Activated B cell treated with CpG ODN at 0.5 μM for 24 hours (primary cell): ENCODE data around the gene ARHGAP4. TPM values are rescaled to one million over a fixed set of nuclear protein-coding genes. Genes with fewer than 3 reads are reported as not detected.

Experiments
- ATAC-seq: fragments of 200-7000 bp; cut with Tn5 transposase; one replicate; pipeline ENCODE4 v1.10.0; 2021; ENCODE audit warnings: low read depth, mild to moderate bottlenecking, moderate library complexity
- CTCF ChIA-PET: fragments of 350-600 bp; sonication (Branson Sonifier 250); formaldehyde crosslinking; loops from one replicate; lab custom pipeline; 2021; ENCODE audit warnings: antibody characterized with exemption; lab: Charles Lee
- POLR2A ChIA-PET: fragments of 350-600 bp; sonication (Branson Sonifier 250); formaldehyde crosslinking; loops from one replicate; lab custom pipeline; 2021; ENCODE audit warnings: antibody characterized with exemption; lab: Charles Lee
- DNase-seq: peaks from one replicate; pipeline ENCODE4 v3.0.0; 2022
- H3K27ac Mint-ChIP-seq: one replicate; pipeline ENCODE4 v1.8.0; 2020; ENCODE audit warnings: mixed read lengths
- H3K27me3 Mint-ChIP-seq: one replicate; pipeline ENCODE4 v1.8.0; 2021; ENCODE audit warnings: mixed read lengths
- H3K36me3 Mint-ChIP-seq: one replicate; pipeline ENCODE4 v1.8.0; 2021; ENCODE audit warnings: low read depth, mixed read lengths
- H3K4me1 Mint-ChIP-seq: one replicate; pipeline ENCODE4 v1.8.0; 2021; ENCODE audit warnings: mixed read lengths
- H3K4me3 Mint-ChIP-seq: one replicate; pipeline ENCODE4 v1.8.0; 2020; ENCODE audit warnings: mild to moderate bottlenecking, mixed read lengths
- H3K9me3 Mint-ChIP-seq: one replicate; pipeline ENCODE4 v1.8.0; 2020; ENCODE audit warnings: mixed read lengths
- intact Hi-C: fragments of 100-400 bp; cut with micrococcal nuclease; formaldehyde crosslinking; loops from one replicate; pipeline ENCODE4 v1.15.1; 2024
- total RNA-seq: library from RNA; stranded (reverse); gene quantifications from 2 replicates; pipeline ENCODE4 v1.2.3, GENCODE V29; 2022
- TF ChIP-seq, protein P1 (sequence below): fragments of 200-600 bp; IDR thresholded peaks from one replicate; pipeline ENCODE4 v1.8.0; 2022; ENCODE audit warnings: antibody characterized with exemption, mild to moderate bottlenecking

ARHGAP4 gene
- total RNA-seq, 1 donor from 2014 or later: 158 TPM

DNA sequence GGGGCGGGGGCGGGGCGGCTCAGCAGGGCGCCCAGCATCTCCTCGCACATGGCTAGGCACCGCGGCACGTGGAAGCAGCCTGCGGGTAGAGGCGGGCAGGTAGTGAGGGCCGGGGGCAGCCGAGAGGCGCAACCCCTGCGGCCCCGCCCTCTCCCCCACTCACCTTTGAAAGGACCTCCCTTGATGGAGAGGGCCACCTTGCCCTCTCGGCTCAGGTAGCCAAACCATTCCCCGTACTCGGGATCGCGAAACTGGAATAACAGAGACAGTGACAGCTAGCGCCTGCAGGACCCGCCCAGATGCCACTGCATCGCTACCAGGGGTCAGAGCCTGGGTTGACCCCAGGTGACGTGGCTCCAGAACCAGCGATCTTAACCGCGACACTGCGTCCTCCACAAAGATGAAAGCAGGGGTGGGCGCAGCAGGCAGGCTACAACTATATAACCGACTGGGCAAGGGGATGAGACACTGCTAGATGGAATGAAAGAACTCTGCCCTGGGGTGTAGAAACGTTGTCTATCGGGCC, 9.3 kb upstream of the ARHGAP4 start:
- CTCF ChIA-PET: interaction anchor here (0.7 kb wide), 1 partner anchor 12 kb away, joined by 3 read pairs; no protein-coding TSS in a partner anchor
- Mint-ChIP-seq H3K27ac (peak overlapping the region; percentile 41), H3K4me1 (peaks cover 24% of the 10 kb centered on the region), H3K36me3 (peaks cover 22% of the 10 kb centered on the region), H3K9me3 (no peaks in the 10 kb centered on the region), H3K27me3 (no peaks in the 10 kb centered on the region), H3K4me3 (peak overlapping the region; percentile 75)
- DNase-seq (no peak), ATAC-seq (peak; percentile 2)
- POLR2A ChIA-PET: interaction anchor here (1.1 to 18.4 kb wide), 3 partner anchors 10 to 463 kb away, joined by 3 to 305 read pairs (median 11); partner anchors contain the start of genes ARHGAP4, HCFC1 and RPL10
- TF ChIP-seq, protein P1, sequence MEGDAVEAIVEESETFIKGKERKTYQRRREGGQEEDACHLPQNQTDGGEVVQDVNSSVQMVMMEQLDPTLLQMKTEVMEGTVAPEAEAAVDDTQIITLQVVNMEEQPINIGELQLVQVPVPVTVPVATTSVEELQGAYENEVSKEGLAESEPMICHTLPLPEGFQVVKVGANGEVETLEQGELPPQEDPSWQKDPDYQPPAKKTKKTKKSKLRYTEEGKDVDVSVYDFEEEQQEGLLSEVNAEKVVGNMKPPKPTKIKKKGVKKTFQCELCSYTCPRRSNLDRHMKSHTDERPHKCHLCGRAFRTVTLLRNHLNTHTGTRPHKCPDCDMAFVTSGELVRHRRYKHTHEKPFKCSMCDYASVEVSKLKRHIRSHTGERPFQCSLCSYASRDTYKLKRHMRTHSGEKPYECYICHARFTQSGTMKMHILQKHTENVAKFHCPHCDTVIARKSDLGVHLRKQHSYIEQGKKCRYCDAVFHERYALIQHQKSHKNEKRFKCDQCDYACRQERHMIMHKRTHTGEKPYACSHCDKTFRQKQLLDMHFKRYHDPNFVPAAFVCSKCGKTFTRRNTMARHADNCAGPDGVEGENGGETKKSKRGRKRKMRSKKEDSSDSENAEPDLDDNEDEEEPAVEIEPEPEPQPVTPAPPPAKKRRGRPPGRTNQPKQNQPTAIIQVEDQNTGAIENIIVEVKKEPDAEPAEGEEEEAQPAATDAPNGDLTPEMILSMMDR: no peak
- intact Hi-C loops: loop anchor here (1.0 kb wide), 2 partner anchors 8 to 12 kb away; no protein-coding TSS in a partner anchor

DNA sequence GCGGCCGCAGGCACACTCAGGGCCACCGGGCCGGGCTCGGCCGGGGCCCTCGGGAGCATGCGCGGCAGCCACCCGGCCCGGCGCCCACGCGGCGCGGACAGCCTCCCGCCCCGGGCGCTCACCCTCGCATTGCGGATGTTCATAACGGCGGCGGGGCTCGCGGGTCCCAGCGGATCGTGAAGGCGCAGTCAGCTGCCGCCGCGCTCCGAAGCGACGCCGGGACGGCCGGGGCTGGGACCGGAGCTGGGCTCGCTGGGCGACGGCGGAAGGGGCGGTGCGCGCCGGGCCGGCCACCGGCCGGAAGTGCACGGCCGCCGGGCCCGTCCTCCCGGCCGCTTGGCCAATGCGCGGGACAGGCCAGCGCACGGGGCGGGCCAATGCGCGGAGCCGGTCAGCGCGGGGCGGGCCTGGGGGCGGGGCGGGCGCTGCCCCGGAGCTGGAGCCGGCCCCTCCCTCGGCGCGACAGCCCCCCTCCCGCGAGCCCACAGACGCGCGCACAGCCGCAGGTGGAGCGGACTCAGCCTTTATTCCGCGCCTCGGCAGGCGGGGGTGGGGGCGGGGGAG, 8.8 kb upstream of the ARHGAP4 start, which contains the start of gene NAA10:
Gene NAA10, minus strand, starts transcription at position 276 of the 564 bp plus-strand sequence. Its CDS starts 133 bp downstream, at position 143.
- DNase-seq: peak; percentile 62
- Mint-ChIP-seq H3K27me3 (no peaks in the 10 kb centered on the region), H3K36me3 (peaks cover 23% of the 10 kb centered on the region), H3K27ac (peak within 1 kb of the TSS; percentile 46), H3K4me1 (peaks cover 24% of the 10 kb centered on the region), H3K9me3 (no peaks in the 10 kb centered on the region), H3K4me3 (peak within 1 kb of the TSS; percentile 84)
- CTCF ChIA-PET: interaction anchor here (0.7 kb wide), 1 partner anchor 12 kb away, joined by 3 read pairs; no protein-coding TSS in a partner anchor
- peak; percentile 93 for ATAC-seq
- intact Hi-C loops: loop anchor here (1.0 kb wide), 2 partner anchors 8 to 12 kb away; no protein-coding TSS in a partner anchor
- TF ChIP-seq, protein P1: no peak
- POLR2A ChIA-PET: interaction anchor here (1.1 to 18.4 kb wide), 3 partner anchors 9 to 463 kb away, joined by 3 to 305 read pairs (median 11); partner anchors contain the start of genes ARHGAP4, HCFC1 and RPL10

DNA sequence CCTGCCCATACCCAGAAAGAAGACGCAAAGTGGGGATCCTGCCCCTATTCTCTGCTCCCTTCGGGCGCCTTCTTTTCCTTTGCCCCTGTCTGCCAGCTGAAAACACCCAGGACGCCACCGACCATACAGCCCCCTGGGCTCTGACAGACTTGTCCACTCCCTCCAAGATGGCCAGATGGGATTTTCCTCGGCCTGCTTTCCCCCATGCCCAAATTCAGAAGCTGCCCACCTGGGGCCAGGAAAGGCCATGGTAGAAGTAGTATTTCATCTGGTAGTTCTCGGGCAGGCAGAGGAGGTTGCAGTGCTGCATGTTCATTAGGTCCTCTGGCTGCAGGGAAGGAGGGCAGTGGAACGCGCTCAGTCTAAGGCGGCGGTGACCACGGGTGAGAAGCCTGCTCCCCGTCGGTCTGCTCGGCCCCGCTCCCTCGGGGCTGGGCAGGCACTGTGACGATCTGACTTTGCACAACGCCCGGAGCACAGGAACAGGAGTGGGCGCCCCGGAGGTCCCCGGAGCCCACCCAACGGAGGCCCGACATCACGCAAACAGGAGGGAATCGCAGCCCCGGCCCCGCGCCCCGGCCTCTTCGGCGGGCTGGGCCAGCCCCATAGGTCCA, 8.2 kb upstream of the ARHGAP4 start:
- peak overlapping the region; percentile 46 for H3K27ac Mint-ChIP-seq
- ChIA-PET POLR2A (interaction anchor here (1.5 to 18.4 kb wide), 3 partner anchors 9 to 140 kb away, joined by 3 to 305 read pairs (median 11); partner anchors contain the start of genes ARHGAP4, HCFC1, IDH3G and SSR4), CTCF (interaction anchor here (0.6 to 1.5 kb wide), 2 partner anchors 13 to 116 kb away, joined by 3 to 5 read pairs; no protein-coding TSS in a partner anchor)
- no peaks in the 10 kb centered on the region for H3K27me3 Mint-ChIP-seq
- TF ChIP-seq, protein P1: no peak
- ATAC-seq (no peak), DNase-seq (no peak)
- H3K4me3 Mint-ChIP-seq: peak overlapping the region; percentile 84
- intact Hi-C loops: no loop called here
- peaks cover 22% of the 10 kb centered on the region for H3K36me3 Mint-ChIP-seq
- peaks cover 25% of the 10 kb centered on the region for H3K4me1 Mint-ChIP-seq
- no peaks in the 10 kb centered on the region for H3K9me3 Mint-ChIP-seq

DNA sequence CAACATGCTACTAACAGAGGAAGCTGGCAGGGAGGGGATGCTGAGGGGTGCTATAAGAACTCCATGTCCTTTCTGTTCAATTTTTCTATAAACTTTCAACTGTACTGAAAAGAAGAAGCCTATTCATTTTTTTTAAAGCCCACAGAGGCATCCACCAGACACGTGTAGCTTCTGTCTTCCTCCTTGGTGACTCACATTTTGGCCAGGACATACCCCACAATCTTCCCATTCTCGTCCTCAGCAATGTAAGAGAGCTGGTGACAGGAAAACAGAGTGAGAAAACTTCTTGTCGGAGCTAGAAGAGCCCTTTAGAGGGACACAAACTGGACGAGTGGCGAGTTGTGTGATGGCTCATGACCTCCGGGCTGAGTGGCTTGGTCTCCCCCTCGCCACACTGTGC, 7.7 kb upstream of the ARHGAP4 start:
- intact Hi-C loops: no loop called here
- H3K4me3 Mint-ChIP-seq: peak overlapping the region; percentile 84
- CTCF ChIA-PET: interaction anchor here (0.6 to 1.5 kb wide), 2 partner anchors 13 to 115 kb away, joined by 3 to 5 read pairs; no protein-coding TSS in a partner anchor

More for the DNA sequence above, 7.7 kb upstream of the ARHGAP4 start:
- Mint-ChIP-seq H3K9me3 (no peaks in the 10 kb centered on the region), H3K4me1 (peaks cover 30% of the 10 kb centered on the region), H3K27ac (peak overlapping the region; percentile 46), H3K36me3 (peaks cover 22% of the 10 kb centered on the region), H3K27me3 (no peaks in the 10 kb centered on the region)
- no peak for DNase-seq
- POLR2A ChIA-PET: interaction anchor here (1.2 to 18.4 kb wide), 4 partner anchors 8 to 139 kb away, joined by 3 to 305 read pairs (median 7); partner anchors contain the start of genes ARHGAP4, HCFC1, IDH3G and SSR4
- TF ChIP-seq, protein P1: no peak
- ATAC-seq: no peak
